Caco-2 (cell line): ENCODE data around the gene GPX5. TPM values are rescaled to one million over a fixed set of nuclear protein-coding genes. Genes with fewer than 3 reads are reported as not detected.

ENCODE experiments used
- BruUV-seq: library from RNA; stranded (reverse); fragments of 400-500 nt; replicated peaks from 2 replicates; lab custom pipeline; 2021; lab: Mats Ljungman, UMichigan
- CTCF ChIA-PET: fragments of 300-600 bp; sonication (Branson Sonifier 250); formaldehyde crosslinking; loops from one replicate; lab custom pipeline; 2022; ENCODE audit warnings: antibody characterized with exemption; lab: Charles Lee
- POLR2A ChIA-PET: fragments of 300-600 bp; sonication (Branson Sonifier 250); formaldehyde crosslinking; loops from one replicate; lab custom pipeline; 2022; ENCODE audit warnings: antibody characterized with exemption; lab: Charles Lee
- DNase-seq, 2 experiments: peaks; one replicate each; pipeline versions ENCODE4 v3.0.0 to v3.0.0-alpha.2; 2020 to 2022
- H3K27me3 ChIP-seq: replicated peaks from 2 replicates; pipeline ENCODE4 v1.6.0; 2011; ENCODE audit warnings: low read length; ENCODE audit not compliant: control insufficient read depth, insufficient read depth
- H3K36me3 ChIP-seq: 2 replicates; pipeline ENCODE4 v1.5.1; 2011; ENCODE audit warnings: low read length; ENCODE audit not compliant: control insufficient read depth, insufficient read depth
- H3K4me1 ChIP-seq: fragments of 250-450 bp; sonication (Bioruptor Pico); 2 replicates; pipeline ENCODE4 v1.5.1; 2020; ENCODE audit warnings: mild to moderate bottlenecking
- H3K4me3 ChIP-seq: 2 replicates; pipeline ENCODE4 v1.5.1; 2011; ENCODE audit warnings: low read depth, mild to moderate bottlenecking, control low read depth, low read length
- H3K9me3 ChIP-seq: fragments of 250-450 bp; sonication (Bioruptor Pico); 2 replicates; pipeline ENCODE4 v1.5.1; 2020; ENCODE audit warnings: mild to moderate bottlenecking, moderate library complexity
- H3K27ac Mint-ChIP-seq: one replicate; pipeline ENCODE4 v1.8.0; 2022; ENCODE audit warnings: mixed read lengths; ENCODE audit not compliant: unreplicated experiment
- H3K27me3 Mint-ChIP-seq: one replicate; pipeline ENCODE4 v1.8.0; 2022; ENCODE audit warnings: mixed read lengths; ENCODE audit not compliant: insufficient read depth, unreplicated experiment
- H3K36me3 Mint-ChIP-seq: one replicate; pipeline ENCODE4 v1.8.0; 2022; ENCODE audit warnings: mild to moderate bottlenecking, mixed read lengths; ENCODE audit not compliant: insufficient read depth, unreplicated experiment
- H3K4me1 Mint-ChIP-seq: one replicate; pipeline ENCODE4 v1.8.0; 2022; ENCODE audit warnings: low read depth, mixed read lengths; ENCODE audit not compliant: unreplicated experiment
- H3K4me3 Mint-ChIP-seq: one replicate; pipeline ENCODE4 v1.8.0; 2022; ENCODE audit warnings: mild to moderate bottlenecking, moderate library complexity, mixed read lengths; ENCODE audit not compliant: unreplicated experiment
- H3K9me3 Mint-ChIP-seq: one replicate; pipeline ENCODE4 v1.8.0; 2022; ENCODE audit warnings: mixed read lengths; ENCODE audit not compliant: unreplicated experiment
- intact Hi-C: fragments of 100-400 bp; cut with micrococcal nuclease; formaldehyde crosslinking; loops from one replicate; pipeline ENCODE4 v1.10.0; 2022; ENCODE audit not compliant: unreplicated experiment
- total RNA-seq: library from RNA; stranded (reverse); gene quantifications from 2 replicates; pipeline ENCODE4 v1.2.3, GENCODE V29; 2022
- TF ChIP-seq, protein P1 (sequence below), 2 experiments: fragments of 200-600 bp in 1 of 2; IDR thresholded peaks; 1 replicate in 1 of 2; 2 replicates in 1 of 2; pipeline versions ENCODE4 v1.5.1 to v1.8.0; 2011 to 2022; ENCODE audit warnings: antibody characterized with exemption in 1 of 2, control low read depth in 1 of 2, inconsistent platforms in 1 of 2, low read depth in 1 of 2, low read length in 1 of 2, mild to moderate bottlenecking in 1 of 2, moderate library complexity in 1 of 2; ENCODE audit not compliant: insufficient read depth in 1 of 2, severe bottlenecking in 1 of 2, unreplicated experiment in 1 of 2

The GPX5 gene
- total RNA-seq, 1 experiment from 2014 or later = not detected

DNA sequence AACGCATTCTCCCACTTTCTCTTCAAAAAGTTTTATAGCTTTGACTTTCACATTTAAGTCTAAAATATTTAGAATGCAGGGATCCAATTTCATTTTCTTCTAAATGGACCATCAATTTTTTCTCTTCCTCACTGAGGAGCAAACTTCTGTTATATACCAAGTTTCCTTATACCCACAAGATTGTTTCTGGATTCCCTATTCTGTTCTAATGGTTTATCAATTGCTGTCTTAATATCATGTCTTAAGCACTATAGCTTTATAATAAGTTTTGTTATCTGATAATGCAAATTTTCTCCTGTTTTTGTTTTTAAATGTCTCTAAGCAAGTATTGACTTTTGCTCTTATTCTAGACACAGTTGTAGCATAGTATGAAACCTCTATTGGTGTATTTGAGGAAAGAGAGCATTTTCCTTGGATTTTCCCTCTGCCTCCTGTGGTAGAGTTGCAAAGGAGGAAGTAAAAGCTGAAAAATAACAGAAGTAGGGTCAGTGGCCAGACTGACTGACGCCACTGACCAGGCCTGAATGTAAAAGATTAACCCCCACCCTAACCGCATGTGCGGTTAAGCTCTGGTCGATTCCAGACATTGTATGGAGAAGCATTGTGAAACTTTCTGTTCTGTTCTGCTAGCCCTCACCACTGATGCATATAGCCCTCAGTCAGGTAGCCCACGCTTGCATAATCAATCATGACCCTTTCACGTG is 40.3 kb downstream of the GPX5 start:
- no peaks in the 10 kb centered on the region for H3K4me1 ChIP-seq
- no peaks in the 10 kb centered on the region for H3K9me3 ChIP-seq
- Mint-ChIP-seq H3K27ac (no peak overlapping the region), H3K27me3 (peaks cover 11% of the 10 kb centered on the region), H3K36me3 (no peaks in the 10 kb centered on the region), H3K4me1 (no peaks in the 10 kb centered on the region), H3K4me3 (no peak overlapping the region), H3K9me3 (no peaks in the 10 kb centered on the region)
- no peaks in the 10 kb centered on the region for H3K36me3 ChIP-seq
- H3K27me3 ChIP-seq = no peaks in the 10 kb centered on the region
- BruUV-seq = no TSS peak
- intact Hi-C loops = no loop called here
- H3K4me3 ChIP-seq = no peak overlapping the region
- no peak for DNase-seq
- ChIA-PET CTCF (interaction anchor here (1.3 kb wide), 1 partner anchor 15 kb away, joined by 4 read pairs; no protein-coding TSS in a partner anchor), POLR2A (no interaction called here)
- TF ChIP-seq, protein P1, sequence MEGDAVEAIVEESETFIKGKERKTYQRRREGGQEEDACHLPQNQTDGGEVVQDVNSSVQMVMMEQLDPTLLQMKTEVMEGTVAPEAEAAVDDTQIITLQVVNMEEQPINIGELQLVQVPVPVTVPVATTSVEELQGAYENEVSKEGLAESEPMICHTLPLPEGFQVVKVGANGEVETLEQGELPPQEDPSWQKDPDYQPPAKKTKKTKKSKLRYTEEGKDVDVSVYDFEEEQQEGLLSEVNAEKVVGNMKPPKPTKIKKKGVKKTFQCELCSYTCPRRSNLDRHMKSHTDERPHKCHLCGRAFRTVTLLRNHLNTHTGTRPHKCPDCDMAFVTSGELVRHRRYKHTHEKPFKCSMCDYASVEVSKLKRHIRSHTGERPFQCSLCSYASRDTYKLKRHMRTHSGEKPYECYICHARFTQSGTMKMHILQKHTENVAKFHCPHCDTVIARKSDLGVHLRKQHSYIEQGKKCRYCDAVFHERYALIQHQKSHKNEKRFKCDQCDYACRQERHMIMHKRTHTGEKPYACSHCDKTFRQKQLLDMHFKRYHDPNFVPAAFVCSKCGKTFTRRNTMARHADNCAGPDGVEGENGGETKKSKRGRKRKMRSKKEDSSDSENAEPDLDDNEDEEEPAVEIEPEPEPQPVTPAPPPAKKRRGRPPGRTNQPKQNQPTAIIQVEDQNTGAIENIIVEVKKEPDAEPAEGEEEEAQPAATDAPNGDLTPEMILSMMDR (IDR thresholded peaks at IDR 0.05; ENCODE audit: insufficient read depth in 1 of 2, low read depth in 1 of 2, low read length in 1 of 2, severe bottlenecking in 1 of 2, unreplicated experiment in 1 of 2) = no peak

DNA sequence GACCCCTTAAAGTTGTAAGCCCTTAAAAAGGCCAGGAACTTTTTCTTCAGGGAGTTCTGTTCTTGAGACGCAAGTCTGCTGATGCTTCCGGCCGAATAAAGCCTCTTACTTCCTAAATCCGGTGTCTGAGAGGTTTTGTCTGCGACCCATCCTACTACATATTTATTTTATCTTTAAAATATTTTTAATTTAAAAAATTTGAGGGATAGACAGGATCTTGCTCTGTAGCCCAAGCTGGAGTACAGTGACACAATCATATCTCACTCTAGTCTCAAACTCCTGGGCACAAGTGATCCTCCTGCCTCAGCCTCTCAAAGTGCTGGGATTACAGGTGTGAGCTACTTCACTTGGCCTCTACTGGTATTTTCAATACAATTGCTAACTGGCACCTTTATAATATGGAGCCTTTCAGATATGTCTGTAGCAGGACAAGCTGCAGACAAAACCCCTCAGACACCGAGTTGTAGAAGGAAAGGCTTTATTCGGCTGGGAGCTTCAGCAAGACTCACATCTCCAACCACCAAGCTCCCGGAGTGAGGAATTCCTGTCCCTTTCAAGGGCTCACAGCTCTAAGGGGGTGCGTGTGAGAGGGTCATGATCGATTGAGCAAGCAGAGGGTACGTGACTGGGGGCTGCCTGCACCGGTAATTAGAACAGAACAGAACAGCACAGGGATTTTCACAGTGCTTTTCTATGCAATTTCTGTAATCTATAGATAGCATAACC is 41.0 kb downstream of the GPX5 start:
- intact Hi-C loops = no loop called here
- Mint-ChIP-seq H3K4me3 (no peak overlapping the region), H3K36me3 (no peaks in the 10 kb centered on the region), H3K4me1 (no peaks in the 10 kb centered on the region), H3K27ac (no peak overlapping the region), H3K27me3 (peaks cover 11% of the 10 kb centered on the region), H3K9me3 (no peaks in the 10 kb centered on the region)
- ChIA-PET POLR2A (no interaction called here), CTCF (no interaction called here)
- Histone ChIP-seq H3K4me1 (no peaks in the 10 kb centered on the region), H3K4me3 (no peak overlapping the region), H3K27me3 (no peaks in the 10 kb centered on the region), H3K36me3 (no peaks in the 10 kb centered on the region), H3K9me3 (no peaks in the 10 kb centered on the region)
- no TSS peak for BruUV-seq
- DNase-seq = no peak
- TF ChIP-seq, protein P1 (IDR thresholded peaks at IDR 0.05; ENCODE audit: insufficient read depth in 1 of 2, low read depth in 1 of 2, low read length in 1 of 2, severe bottlenecking in 1 of 2, unreplicated experiment in 1 of 2) = no peak

DNA sequence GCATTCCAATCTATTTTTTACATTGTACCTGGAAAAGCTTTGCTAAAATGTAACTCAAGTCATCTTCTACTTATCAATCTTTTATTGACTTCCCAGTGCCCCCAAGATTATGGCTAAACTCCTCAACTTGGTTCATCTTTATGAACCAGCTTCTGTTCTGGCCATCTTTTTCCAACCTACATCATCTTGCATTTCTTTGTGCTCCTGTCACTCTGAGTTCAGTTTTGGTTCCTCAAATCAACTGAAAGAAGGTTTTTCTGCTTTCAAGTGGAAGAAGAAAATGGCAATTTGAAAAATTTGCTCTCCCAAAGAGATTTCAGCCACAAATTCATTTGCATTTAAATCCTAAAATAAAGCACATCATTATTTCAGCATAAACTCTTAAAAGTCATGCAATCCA is 41.8 kb downstream of the GPX5 start:
- Mint-ChIP-seq H3K4me3 (no peak overlapping the region), H3K4me1 (no peaks in the 10 kb centered on the region), H3K36me3 (no peaks in the 10 kb centered on the region), H3K27ac (no peak overlapping the region), H3K9me3 (no peaks in the 10 kb centered on the region), H3K27me3 (peaks cover 11% of the 10 kb centered on the region)
- H3K36me3 ChIP-seq = no peaks in the 10 kb centered on the region
- no peak overlapping the region for H3K4me3 ChIP-seq
- TF ChIP-seq, protein P1 (IDR thresholded peaks at IDR 0.05; ENCODE audit: insufficient read depth in 1 of 2, low read depth in 1 of 2, low read length in 1 of 2, severe bottlenecking in 1 of 2, unreplicated experiment in 1 of 2) = no peak
- no peaks in the 10 kb centered on the region for H3K9me3 ChIP-seq
- intact Hi-C loops = no loop called here
- H3K27me3 ChIP-seq = no peaks in the 10 kb centered on the region
- H3K4me1 ChIP-seq = no peaks in the 10 kb centered on the region
- POLR2A ChIA-PET = no interaction called here
- BruUV-seq = no TSS peak
- no peak for DNase-seq
- CTCF ChIA-PET = no interaction called here
